Dedifferentiated amniotic fluid mesenchymal stem cell (primary cell): ENCODE results near the gene JUNB.

ENCODE experiments used
- DNase-seq: peaks from one replicate; pipeline ENCODE4 v3.0.0-alpha.2; 2016; ENCODE audit errors: extremely low spot score

The JUNB gene

GRCh38 chr19:12774588-12775555, 16.4 kb upstream of the JUNB start, which contains the start of gene HOOK2:
TSS of gene HOOK2 (minus strand) at chr19:12775552. CDS start at chr19:12775449, 103 bp downstream.
- DNase-seq = no peak

GRCh38 chr19:12777217-12778016, 13.9 kb upstream of the JUNB start:
- peak; percentile 63 for DNase-seq

- peak; percentile 59 for DNase-seq
These were observed 13.0 kb upstream of the JUNB start for GRCh38 chr19:12778017-12778904.

GRCh38 chr19:12778905-12779161, 12.5 kb upstream of the JUNB start:
- no peak for DNase-seq

- DNase-seq = peak; percentile 53
These were observed 11.9 kb upstream of the JUNB start for GRCh38 chr19:12779162-12779993.

GRCh38 chr19:12782174-12782423, 9.2 kb upstream of the JUNB start:
- no peak for DNase-seq

GRCh38 chr19:12782424-12783290, 8.6 kb upstream of the JUNB start:
- DNase-seq = peak; percentile 47

- DNase-seq = no peak
These were observed 7.9 kb upstream of the JUNB start for GRCh38 chr19:12783291-12783848.

- DNase-seq = no peak
These were observed 7.4 kb upstream of the JUNB start for GRCh38 chr19:12783849-12784393.

GRCh38 chr19:12784394-12784870, 6.9 kb upstream of the JUNB start:
- DNase-seq = no peak

- no peak for DNase-seq
These were observed 6.3 kb upstream of the JUNB start for GRCh38 chr19:12784871-12785430.

GRCh38 chr19:12785431-12786031, 5.8 kb upstream of the JUNB start:
- no peak for DNase-seq

GRCh38 chr19:12786141-12786870, 5.0 kb upstream of the JUNB start:
- no peak for DNase-seq

GRCh38 chr19:12786952-12787351, 4.3 kb upstream of the JUNB start:
- no peak for DNase-seq

GRCh38 chr19:12787458-12787857, 3.8 kb upstream of the JUNB start:
- DNase-seq = no peak

- no peak for DNase-seq
These were observed 3.1 kb upstream of the JUNB start for GRCh38 chr19:12788042-12788681.

- DNase-seq = no peak
These were observed 2.6 kb upstream of the JUNB start for GRCh38 chr19:12788682-12789097.
